ENCODE data around the gene DSC2. TPM values are rescaled to one million over a fixed set of nuclear protein-coding genes. Genes with fewer than 3 reads are reported as not detected.
A peak's percentile ranks its signal among the peaks of the same experiment; 100 is the strongest.

DSC2 gene
- total RNA-seq, 4 donors from 2014 or later = 14.5 to 113 (median 86.1) TPM

GRCh38 chr18:31105733-31106132 lies 3.5 kb upstream of the DSC2 start:
- Histone ChIP-seq H3K4me1 (peaks cover 0 to 5% (median 2%) of the 10 kb centered on the region in 4 donors), H3K36me3 (no peaks in the 10 kb centered on the region), H3K27ac (no peak overlapping the region), H3K4me3 (no peak overlapping the region), H3K27me3 (peaks cover 5% of the 10 kb centered on the region), H3K9me3 (no peaks in the 10 kb centered on the region)
- 66 to 86% methylated on average over 3 of the region's 3 CpGs for WGBS, 2 donors (ENCODE audit: low coverage in 1 of 2)
- in situ Hi-C loops (cut with MboI; ENCODE audit: low pct_ligation_motif_present in 1 of 4, low pct_unique_long_range_greater_than_20kb in 1 of 4, low sequenced_read_pairs in 3 of 4) (loop anchor here in 1 of 4 donors (10.0 kb wide), 1 partner anchor 99 kb away; no protein-coding TSS in a partner anchor), intact Hi-C loops (cut with DNase I; ENCODE audit: low total_unique reads) (no loop called here)
- no peak for TF ChIP-seq POLR2AphosphoS5 (IDR thresholded peaks at IDR 0.05)
- TF ChIP-seq POLR2A (IDR thresholded peaks at IDR 0.05) = no peak
- DNase-seq = no peak

GRCh38 chr18:31104444-31104843 lies 2.2 kb upstream of the DSC2 start:
- no peak for DNase-seq
- Histone ChIP-seq H3K4me1 (peaks cover 0 to 5% (median 4%) of the 10 kb centered on the region in 4 donors), H3K4me3 (no peak overlapping the region), H3K9me3 (no peaks in the 10 kb centered on the region), H3K36me3 (no peaks in the 10 kb centered on the region), H3K27ac (no peak overlapping the region), H3K27me3 (peaks cover 5% of the 10 kb centered on the region)
- whole genome bisulfite sequencing, 2 donors (ENCODE audit: low coverage in 1 of 2) = 81% methylated on average over 3 of the region's 3 CpGs
- intact Hi-C loops (cut with DNase I; ENCODE audit: low total_unique reads) = no loop called here
- in situ Hi-C loops (cut with MboI; ENCODE audit: low pct_ligation_motif_present in 1 of 4, low pct_unique_long_range_greater_than_20kb in 1 of 4, low sequenced_read_pairs in 3 of 4) = loop anchor here in 1 of 4 donors (10.0 kb wide), 1 partner anchor 100 kb away; no protein-coding TSS in a partner anchor
- TF ChIP-seq POLR2AphosphoS5 (IDR thresholded peaks at IDR 0.05) (no peak), EP300 (IDR thresholded peaks at IDR 0.05; ENCODE audit: low read depth) (no peak), POLR2A (IDR thresholded peaks at IDR 0.05) (no peak)
- TF ChIP-seq, protein P1, sequence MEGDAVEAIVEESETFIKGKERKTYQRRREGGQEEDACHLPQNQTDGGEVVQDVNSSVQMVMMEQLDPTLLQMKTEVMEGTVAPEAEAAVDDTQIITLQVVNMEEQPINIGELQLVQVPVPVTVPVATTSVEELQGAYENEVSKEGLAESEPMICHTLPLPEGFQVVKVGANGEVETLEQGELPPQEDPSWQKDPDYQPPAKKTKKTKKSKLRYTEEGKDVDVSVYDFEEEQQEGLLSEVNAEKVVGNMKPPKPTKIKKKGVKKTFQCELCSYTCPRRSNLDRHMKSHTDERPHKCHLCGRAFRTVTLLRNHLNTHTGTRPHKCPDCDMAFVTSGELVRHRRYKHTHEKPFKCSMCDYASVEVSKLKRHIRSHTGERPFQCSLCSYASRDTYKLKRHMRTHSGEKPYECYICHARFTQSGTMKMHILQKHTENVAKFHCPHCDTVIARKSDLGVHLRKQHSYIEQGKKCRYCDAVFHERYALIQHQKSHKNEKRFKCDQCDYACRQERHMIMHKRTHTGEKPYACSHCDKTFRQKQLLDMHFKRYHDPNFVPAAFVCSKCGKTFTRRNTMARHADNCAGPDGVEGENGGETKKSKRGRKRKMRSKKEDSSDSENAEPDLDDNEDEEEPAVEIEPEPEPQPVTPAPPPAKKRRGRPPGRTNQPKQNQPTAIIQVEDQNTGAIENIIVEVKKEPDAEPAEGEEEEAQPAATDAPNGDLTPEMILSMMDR (IDR thresholded peaks at IDR 0.05) = no peak

DNA sequence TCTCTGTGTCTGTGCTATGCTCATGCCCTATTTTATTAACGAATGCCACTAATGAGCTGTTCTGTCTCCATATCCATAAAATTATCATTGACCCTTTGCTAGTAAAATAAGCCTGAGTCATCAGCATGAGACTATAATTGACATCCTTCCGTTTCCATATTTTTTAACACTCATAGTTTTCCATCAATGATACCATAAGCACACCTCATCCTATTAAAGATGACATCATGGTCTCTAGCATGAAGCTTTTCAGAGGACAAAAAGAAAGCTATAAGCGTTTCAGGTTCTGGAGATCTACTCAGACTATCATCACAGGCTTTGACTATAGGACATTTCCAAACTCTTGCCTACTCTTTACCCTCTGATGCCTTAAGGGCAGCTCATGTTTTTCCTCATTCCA lies 1.2 kb upstream of the DSC2 start:
- H3K4me1 ChIP-seq = peaks cover 0 to 12% (median 9%) of the 10 kb centered on the region in 4 donors
- 72 to 75% methylated on average over 1 to 3 of the region's 3 CpGs for WGBS, 2 donors (ENCODE audit: low coverage in 1 of 2)
- H3K27ac ChIP-seq = no peak overlapping the region
- H3K27me3 ChIP-seq = peaks cover 5% of the 10 kb centered on the region
- no peak for DNase-seq
- no peaks in the 10 kb centered on the region for H3K9me3 ChIP-seq
- in situ Hi-C loops (cut with MboI; ENCODE audit: low pct_ligation_motif_present in 1 of 4, low pct_unique_long_range_greater_than_20kb in 1 of 4, low sequenced_read_pairs in 3 of 4) = loop anchor here in 1 of 4 donors (10.0 kb wide), 1 partner anchor 101 kb away; no protein-coding TSS in a partner anchor
- no peaks in the 10 kb centered on the region for H3K36me3 ChIP-seq
- no peak overlapping the region for H3K4me3 ChIP-seq
- no peak for TF ChIP-seq POLR2AphosphoS5 (IDR thresholded peaks at IDR 0.05)
- no peak for TF ChIP-seq EP300 (IDR thresholded peaks at IDR 0.05; ENCODE audit: low read depth)
- TF ChIP-seq, protein P1 (IDR thresholded peaks at IDR 0.05) = no peak
- TF ChIP-seq POLR2A (IDR thresholded peaks at IDR 0.05) = no peak
- intact Hi-C loops (cut with DNase I; ENCODE audit: low total_unique reads) = no loop called here

GRCh38 chr18:31102941-31103340 lies 720 bp upstream of the DSC2 start:
- intact Hi-C loops (cut with DNase I; ENCODE audit: low total_unique reads) (no loop called here), in situ Hi-C loops (cut with MboI; ENCODE audit: low pct_ligation_motif_present in 1 of 4, low pct_unique_long_range_greater_than_20kb in 1 of 4, low sequenced_read_pairs in 3 of 4) (loop anchor here in 1 of 4 donors (10.0 kb wide), 1 partner anchor 102 kb away; no protein-coding TSS in a partner anchor)
- TF ChIP-seq POLR2AphosphoS5 (IDR thresholded peaks at IDR 0.05) = no peak
- TF ChIP-seq, protein P1 (IDR thresholded peaks at IDR 0.05) = no peak
- no peak for TF ChIP-seq EP300 (IDR thresholded peaks at IDR 0.05; ENCODE audit: low read depth)
- no peak for TF ChIP-seq POLR2A (IDR thresholded peaks at IDR 0.05)
- no peak for DNase-seq
- H3K36me3 ChIP-seq = no peaks in the 10 kb centered on the region
- peaks cover 0 to 16% (median 13%) of the 10 kb centered on the region in 4 donors for H3K4me1 ChIP-seq
- no peaks in the 10 kb centered on the region for H3K9me3 ChIP-seq
- no peak overlapping the region for H3K4me3 ChIP-seq
- peak overlapping the region in 3 of 4 donors; percentile 94 to 98 (median 97) for H3K27ac ChIP-seq
- WGBS, 2 donors (ENCODE audit: low coverage in 1 of 2) = 72 to 78% methylated on average over 2 of the region's 2 CpGs
- peaks cover 5% of the 10 kb centered on the region for H3K27me3 ChIP-seq
